ENCODE data around the gene OVCH1. TPM values are rescaled to one million over a fixed set of nuclear protein-coding genes. Genes with fewer than 3 reads are reported as not detected.

The OVCH1 gene
- total RNA-seq, 1 experiment from 2014 or later, result not detected

GRCh38 chr12:29533815-29534489, 36.5 kb upstream of the OVCH1 start:
- no peak overlapping the region for H3T11ph ChIP-seq (ENCODE audit: low read length)
- no peak overlapping the region for H2BK5ac ChIP-seq (ENCODE audit: insufficient read length, low read length)
- H2AFZ ChIP-seq (ENCODE audit: low read length), result no peak overlapping the region
- no peak overlapping the region for H3K27ac ChIP-seq (ENCODE audit: insufficient read length, low read depth, low read length)
- H3K4me2 ChIP-seq (ENCODE audit: insufficient read depth, insufficient read length, low read length), result no peak overlapping the region
- no peaks in the 10 kb centered on the region for H3K79me1 ChIP-seq (ENCODE audit: insufficient read depth, low read depth, low read length, poor library complexity, severe bottlenecking)
- Mint-ChIP-seq H3K4me1 (0 out of 4 replicates have a peak, but pooled peaks cover 0 to 3% of the 10 kb centered on the region in 2 experiments), H3K4me3 (no peak overlapping the region), H3K9me3 (no peaks in the 10 kb centered on the region), H3K27me3 (ENCODE audit: low read depth) (no peaks in the 10 kb centered on the region), H3K27ac (no peak overlapping the region), H3K36me3 (ENCODE audit: insufficient read depth in 1 of 3, low read depth in 3 of 3) (no peaks in the 10 kb centered on the region; a peak in 1 of 7 replicates)
- no peak overlapping the region for H2BK120ac ChIP-seq (ENCODE audit: low read depth, low read length, poor library complexity, severe bottlenecking)
- H3K27me3 ChIP-seq (ENCODE audit: insufficient read depth, low read length), result no peaks in the 10 kb centered on the region
- no peak overlapping the region for H3K4ac ChIP-seq (ENCODE audit: low read depth, low read length)
- H4K20me1 ChIP-seq (ENCODE audit: control insufficient read depth, insufficient read depth, insufficient read length), result no peaks in the 10 kb centered on the region
- no peaks in the 10 kb centered on the region for H3K4me1 ChIP-seq (ENCODE audit: insufficient read depth, low read length)
- no peak overlapping the region for H3K14ac ChIP-seq (ENCODE audit: insufficient read depth, low read length)
- no peak overlapping the region for H3K23ac ChIP-seq (ENCODE audit: insufficient read length, low read depth, low read length)
- H2BK15ac ChIP-seq (ENCODE audit: low read depth, low read length), result no peak overlapping the region
- H3K79me2 ChIP-seq (ENCODE audit: insufficient read depth, low read length), result no peaks in the 10 kb centered on the region
- no peak for DNase-seq
- no peak overlapping the region for H3K18ac ChIP-seq (ENCODE audit: insufficient read length, low read depth, low read length)
- H3K9ac ChIP-seq (ENCODE audit: extremely low read depth, insufficient read length, low read length), result no peak overlapping the region
- no peak overlapping the region for H2AK5ac ChIP-seq (ENCODE audit: insufficient read length, low read length)
- H4K5ac ChIP-seq (ENCODE audit: insufficient read length, low read depth, low read length), result no peak overlapping the region
- H2BK12ac ChIP-seq (ENCODE audit: insufficient read length, low read depth, low read length), result no peak overlapping the region
- no peaks in the 10 kb centered on the region for H3K23me2 ChIP-seq (ENCODE audit: insufficient read length, low read depth, low read length, poor library complexity, severe bottlenecking)
- TF ChIP-seq CTCF (conservative IDR thresholded peaks at IDR 0.05), result no peak
- H4K8ac ChIP-seq (replicated peaks; ENCODE audit: insufficient read length, low read depth, low read length), result no peak overlapping the region
- no peaks in the 10 kb centered on the region for H3K9me3 ChIP-seq (ENCODE audit: control insufficient read depth, low read depth, low read length)
- whole genome bisulfite sequencing (ENCODE audit: extremely low coverage, insufficient read length, low lambda C conversion rate), result no CpG with 5 or more reads among the region's 4 CpGs
- no peak overlapping the region for H4K91ac ChIP-seq (ENCODE audit: insufficient read length, low read depth, low read length)
- no peak overlapping the region for H2BK20ac ChIP-seq (ENCODE audit: low read depth, low read length, poor library complexity, severe bottlenecking)
- H3K56ac ChIP-seq (ENCODE audit: insufficient read length, low read depth, low read length), result no peak overlapping the region
